BE2C (cell line): ENCODE results near the gene TYW1.
"Not testable (repeated sequence)": the region's sequence is repeated elsewhere in the genome, so short reads cannot be mapped to it uniquely, and the experiment has no call there.

ENCODE experiments used
- DNase-seq: peaks from one replicate; pipeline ENCODE4 v3.0.0-alpha.2; 2020
- H3K27me3 ChIP-seq: fragments of 250-450 bp; sonication (Bioruptor Pico); 2 replicates; pipeline ENCODE4 v1.5.1; 2020; ENCODE audit warnings: mild to moderate bottlenecking
- H3K36me3 ChIP-seq: fragments of 250-450 bp; sonication (Bioruptor Pico); 2 replicates; pipeline ENCODE4 v1.5.1; 2020; ENCODE audit warnings: mild to moderate bottlenecking
- H3K4me1 ChIP-seq: fragments of 250-450 bp; sonication (Bioruptor Pico); 2 replicates; pipeline ENCODE4 v1.5.1; 2020
- H3K4me3 ChIP-seq: 2 replicates; pipeline ENCODE4 v1.5.1; 2011; ENCODE audit warnings: low read depth, low read length
- H3K9me3 ChIP-seq: fragments of 250-450 bp; sonication (Bioruptor Pico); 2 replicates; pipeline ENCODE4 v1.5.1; 2020
- CTCF ChIP-seq: IDR thresholded peaks from 2 replicates; pipeline ENCODE4 v1.5.1; 2012; ENCODE audit warnings: mild to moderate bottlenecking, low read depth, low read length

Gene TYW1

GRCh38 chr7:67141001-67141400 is 144.4 kb downstream of the TYW1 start:
- not testable (repeated sequence) for H3K36me3 ChIP-seq, H3K4me3 ChIP-seq, H3K27me3 ChIP-seq, H3K9me3 ChIP-seq, DNase-seq, H3K4me1 ChIP-seq

DNA sequence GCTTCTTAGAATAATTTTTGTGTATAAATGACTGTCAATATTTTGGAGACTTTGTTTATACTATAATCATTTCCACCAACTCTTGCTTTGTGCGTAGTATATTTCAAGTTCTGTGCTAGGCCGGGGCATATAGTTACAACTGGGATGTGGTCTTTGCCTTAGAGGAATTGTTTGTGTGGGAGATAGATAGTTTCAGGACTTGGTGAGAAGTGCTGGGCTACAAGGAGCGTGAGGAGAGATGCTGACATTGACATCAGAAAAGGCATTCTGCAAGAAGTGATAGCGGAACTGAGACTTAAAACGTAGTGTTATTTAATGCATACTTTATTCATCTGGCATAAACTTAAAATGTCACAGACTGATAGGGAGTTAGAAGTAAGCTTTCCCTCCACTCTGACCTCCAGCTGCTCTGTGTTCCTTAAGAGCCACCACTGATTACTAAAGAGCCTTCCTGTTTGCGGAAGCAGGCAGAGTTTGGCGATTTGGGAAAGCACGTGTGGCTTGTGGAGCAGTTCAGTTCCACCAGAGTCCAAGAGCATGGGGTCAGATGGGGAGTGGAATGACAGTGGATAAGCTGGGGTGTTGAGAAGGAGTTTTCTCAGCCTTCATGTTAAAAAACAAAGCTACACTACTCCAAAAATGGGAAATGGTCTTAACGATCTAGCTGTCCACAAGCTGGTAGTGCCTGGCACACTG is 146.6 kb downstream of the TYW1 start:
- H3K4me3 ChIP-seq, H3K27me3 ChIP-seq, H3K9me3 ChIP-seq, H3K36me3 ChIP-seq, DNase-seq, H3K4me1 ChIP-seq: not testable (repeated sequence)

DNA sequence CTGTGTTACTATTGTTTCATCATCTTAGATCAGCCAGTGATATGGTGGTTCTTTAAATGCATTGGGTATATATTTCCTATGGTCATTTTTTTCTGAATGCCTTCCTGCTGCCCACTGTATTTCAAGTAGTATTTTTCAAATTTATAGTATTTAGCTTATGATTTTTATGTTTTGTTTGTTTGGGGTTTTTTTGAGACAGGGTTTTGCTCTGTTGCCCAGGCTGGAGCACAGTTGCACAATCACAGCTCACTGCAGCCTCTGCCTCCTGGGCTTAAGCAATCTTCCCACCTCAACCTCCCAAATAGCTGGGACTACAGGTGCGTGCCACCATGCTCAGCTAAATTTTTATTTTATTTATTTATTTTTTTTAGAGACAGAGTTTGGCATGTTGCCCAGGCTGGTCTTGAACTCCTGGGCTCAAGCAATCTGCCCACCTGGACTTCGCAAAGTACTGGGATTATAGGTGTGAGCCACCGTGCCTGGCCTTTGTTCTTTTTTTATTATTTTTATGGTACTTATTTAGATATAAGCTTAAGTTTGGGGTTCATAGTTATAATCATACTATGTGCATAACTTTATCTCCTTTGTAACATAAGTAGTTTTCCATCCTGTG is 149.1 kb downstream of the TYW1 start:
- not testable (repeated sequence) for H3K27me3 ChIP-seq, H3K4me1 ChIP-seq, H3K9me3 ChIP-seq, H3K36me3 ChIP-seq, DNase-seq, H3K4me3 ChIP-seq

DNA sequence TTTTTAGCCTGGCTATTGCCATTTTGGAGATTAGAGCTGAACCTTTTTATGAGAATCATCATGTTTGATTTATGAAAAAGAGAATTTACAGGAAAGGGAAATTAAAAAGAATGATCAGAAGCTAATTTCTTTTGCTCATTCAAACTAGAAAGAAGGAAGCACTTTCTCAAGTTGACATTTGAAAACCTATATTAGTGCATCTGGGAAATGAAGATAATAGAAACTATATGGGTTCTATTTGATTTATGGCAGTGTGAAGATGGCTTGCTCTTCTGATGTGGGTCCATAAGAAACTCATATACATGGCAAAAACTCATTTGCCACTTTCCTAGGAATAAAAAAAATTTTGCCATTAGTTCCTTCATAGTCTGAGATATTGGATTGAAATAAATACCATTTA is 152.5 kb downstream of the TYW1 start:
- H3K36me3 ChIP-seq, H3K9me3 ChIP-seq, H3K27me3 ChIP-seq, H3K4me3 ChIP-seq, DNase-seq, H3K4me1 ChIP-seq: not testable (repeated sequence)

DNA sequence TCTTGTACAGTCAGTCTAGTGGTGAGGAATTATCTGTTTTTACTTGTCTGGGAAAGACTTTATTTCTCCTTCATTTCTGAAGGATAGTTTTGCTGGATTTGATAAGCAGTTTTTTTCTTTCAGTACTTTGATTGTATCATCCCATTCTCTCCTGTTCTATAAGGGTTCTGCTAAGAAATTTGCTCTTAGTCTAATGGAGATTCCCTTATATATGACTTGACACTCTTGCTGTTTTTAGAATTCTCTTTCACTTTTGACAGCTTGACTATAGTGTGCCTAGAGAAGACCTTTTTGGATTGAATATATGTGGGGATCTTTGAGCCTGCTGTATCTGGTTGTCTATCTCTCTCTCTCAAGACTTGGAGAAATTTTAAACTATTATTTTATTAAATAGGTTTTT is 157.7 kb downstream of the TYW1 start:
- not testable (repeated sequence) for H3K27me3 ChIP-seq, H3K4me3 ChIP-seq, H3K36me3 ChIP-seq, H3K4me1 ChIP-seq, DNase-seq, H3K9me3 ChIP-seq

DNA sequence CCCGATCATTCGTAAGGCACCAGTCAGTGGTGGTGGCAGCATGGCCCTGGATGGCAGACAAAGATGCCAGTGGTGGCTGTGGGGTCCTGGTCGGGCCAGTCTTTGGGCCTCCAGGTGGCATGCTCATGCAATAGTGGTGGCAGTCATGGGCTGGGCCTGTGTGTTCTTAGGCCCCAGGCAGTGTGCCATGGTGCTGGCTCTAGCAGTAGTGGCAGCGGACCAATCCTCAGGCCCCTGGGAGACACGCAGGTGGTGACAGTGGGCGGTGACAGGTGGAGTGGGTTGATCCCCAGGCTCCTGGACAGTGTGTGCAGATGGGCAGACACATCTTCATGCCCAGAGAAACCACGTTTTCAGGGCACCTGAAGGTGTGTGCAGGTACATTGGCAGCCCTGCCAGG is 159.4 kb downstream of the TYW1 start:
- not testable (repeated sequence) for DNase-seq, H3K9me3 ChIP-seq, H3K4me3 ChIP-seq, H3K27me3 ChIP-seq, H3K36me3 ChIP-seq, H3K4me1 ChIP-seq

- H3K9me3 ChIP-seq, H3K4me3 ChIP-seq, H3K27me3 ChIP-seq, H3K4me1 ChIP-seq, H3K36me3 ChIP-seq, DNase-seq: not testable (repeated sequence)
Measured at GRCh38 chr7:67163285-67163684, 166.7 kb downstream of the TYW1 start.

- not testable (repeated sequence) for H3K9me3 ChIP-seq, H3K4me3 ChIP-seq, H3K36me3 ChIP-seq, H3K27me3 ChIP-seq, H3K4me1 ChIP-seq, DNase-seq
Measured at GRCh38 chr7:67171151-67171550, 174.5 kb downstream of the TYW1 start.

- H3K27me3 ChIP-seq, H3K36me3 ChIP-seq, DNase-seq, H3K4me3 ChIP-seq, H3K9me3 ChIP-seq, H3K4me1 ChIP-seq: not testable (repeated sequence)
- TF ChIP-seq CTCF, result peak; percentile 36
Measured at GRCh38 chr7:67176730-67177129, 180.1 kb downstream of the TYW1 start.

GRCh38 chr7:67178915-67179688 is 182.5 kb downstream of the TYW1 start:
- not testable (repeated sequence) for H3K27me3 ChIP-seq, H3K9me3 ChIP-seq, H3K4me1 ChIP-seq, DNase-seq, H3K4me3 ChIP-seq, H3K36me3 ChIP-seq

- not testable (repeated sequence) for H3K9me3 ChIP-seq, H3K27me3 ChIP-seq, H3K36me3 ChIP-seq, DNase-seq, H3K4me1 ChIP-seq, H3K4me3 ChIP-seq
Measured at GRCh38 chr7:67182956-67183750, 186.5 kb downstream of the TYW1 start.

DNA sequence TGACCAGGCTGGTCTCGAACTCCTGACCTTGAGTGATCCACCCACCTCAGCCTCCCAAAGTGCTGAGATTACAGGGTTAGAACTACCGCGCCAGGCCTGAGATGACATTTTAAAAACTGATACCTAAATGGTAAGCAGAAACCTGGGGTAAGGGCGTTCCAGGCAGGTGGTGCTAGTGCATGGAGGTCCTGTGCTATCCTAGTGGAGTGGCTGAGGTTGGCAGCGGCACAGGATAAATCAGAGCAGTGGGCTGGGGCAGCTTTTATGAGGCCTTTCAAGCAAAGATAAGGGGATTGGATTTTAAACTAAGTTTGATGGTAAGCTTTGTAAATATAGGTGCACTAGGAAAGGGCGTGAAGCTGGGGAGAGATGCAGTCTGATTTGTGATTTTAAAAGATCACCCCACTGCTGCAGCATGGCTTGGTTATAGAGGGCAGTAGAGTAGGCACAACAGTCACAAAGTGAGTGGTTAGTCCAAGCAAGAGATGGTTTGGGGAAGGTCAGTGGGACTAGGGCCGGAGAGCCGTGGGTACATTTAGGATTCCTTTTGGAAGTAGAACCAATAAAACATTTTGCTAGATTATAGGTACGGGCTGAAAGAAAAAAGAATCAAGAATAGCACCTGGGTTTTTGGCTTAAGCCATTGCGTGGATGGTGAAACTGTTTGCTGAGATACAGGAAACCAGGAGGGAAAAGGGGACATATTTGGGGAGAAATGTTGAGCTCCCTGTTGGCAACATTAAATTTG is 188.5 kb downstream of the TYW1 start:
- not testable (repeated sequence) for DNase-seq, H3K4me1 ChIP-seq, H3K9me3 ChIP-seq, H3K4me3 ChIP-seq, H3K36me3 ChIP-seq, H3K27me3 ChIP-seq

DNA sequence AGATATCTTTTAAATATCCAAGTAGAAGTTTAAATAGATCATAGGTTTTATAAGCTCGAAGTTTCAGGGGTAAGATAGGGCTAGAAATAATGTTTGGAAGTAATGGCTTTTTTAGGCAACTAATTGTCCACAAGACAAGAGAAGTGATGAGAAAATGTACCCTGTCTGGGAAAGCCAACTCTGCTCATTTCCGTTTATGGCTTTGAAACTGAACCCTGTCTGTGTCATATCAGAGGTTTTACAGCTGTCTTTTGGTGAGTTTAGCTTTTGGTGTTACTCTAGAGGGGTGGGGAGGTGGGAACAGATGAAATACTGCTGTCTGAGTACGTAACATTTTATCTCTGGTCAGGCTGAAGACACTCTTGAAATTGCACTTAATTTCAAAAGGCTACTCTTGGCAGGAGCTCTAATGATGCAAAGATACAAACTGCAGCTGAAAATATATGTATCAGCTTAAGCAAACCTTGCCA is 189.1 kb downstream of the TYW1 start:
- H3K4me3 ChIP-seq, H3K27me3 ChIP-seq, H3K4me1 ChIP-seq, H3K36me3 ChIP-seq, DNase-seq, H3K9me3 ChIP-seq: not testable (repeated sequence)

DNA sequence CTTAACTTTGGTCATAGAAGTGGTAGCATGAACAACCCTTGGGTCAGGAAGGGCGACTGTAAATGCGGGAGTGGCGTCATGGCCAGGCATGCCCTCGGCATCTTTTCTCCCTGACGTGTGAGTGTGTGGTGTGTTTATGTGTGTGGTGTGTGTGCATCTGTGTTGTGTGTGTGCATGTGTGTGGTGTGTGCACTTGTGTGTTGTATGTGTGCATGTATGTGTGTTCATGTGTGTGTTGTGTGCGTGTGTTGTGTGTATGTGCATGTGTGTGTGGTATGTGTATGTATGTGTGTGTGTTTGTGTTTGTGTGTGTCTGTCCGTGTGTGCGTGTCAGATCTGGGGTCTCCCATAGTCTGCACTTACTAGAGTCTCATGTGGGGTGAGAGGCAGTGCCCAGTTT is 192.5 kb downstream of the TYW1 start:
- DNase-seq, H3K4me3 ChIP-seq, H3K9me3 ChIP-seq, H3K27me3 ChIP-seq, H3K4me1 ChIP-seq, H3K36me3 ChIP-seq: not testable (repeated sequence)
